ENCODE results near the gene FAM131C. TPM values are rescaled to one million over a fixed set of nuclear protein-coding genes. Genes with fewer than 3 reads are reported as not detected.
"Not testable (repeated sequence)": the region's sequence is repeated elsewhere in the genome, so short reads cannot be mapped to it uniquely, and the experiment has no call there.

Gene FAM131C
- polyA plus RNA-seq, 3 donors: not detected

- Mint-ChIP-seq H3K27ac (peak within 1 kb of the TSS in 3 of 7 donors; percentile 11 to 66 (median 62)), H3K4me1 (peaks cover 6% of the 10 kb centered on the region), H3K27me3 (ENCODE audit: low read depth in 3 of 3) (peaks cover 8 to 26% (median 21%) of the 10 kb centered on the region in 3 donors), H3K4me3 (peak within 1 kb of the TSS in 1 of 2 donors; percentile 33), H3K36me3 (no peaks in the 10 kb centered on the region), H3K9me3 (no peaks in the 10 kb centered on the region)
- H3K36me3 ChIP-seq (replicated peaks in 1 of 2; ENCODE audit: control insufficient read depth in 1 of 2, insufficient read depth in 2 of 2, low read length in 2 of 2): no peaks in the 10 kb centered on the region
- no peak within 1 kb of the TSS for H3K4me3 ChIP-seq (replicated peaks in 1 of 3; ENCODE audit: low read depth in 2 of 3, low read length in 3 of 3)
- TF ChIP-seq CTCF (IDR thresholded peaks at IDR 0.05): no peak
- intact Hi-C loops (cut with micrococcal nuclease): no loop called here
- H4K20me1 ChIP-seq (ENCODE audit: insufficient read depth, low read length): no peaks in the 10 kb centered on the region
- H3K27ac ChIP-seq (ENCODE audit: low read depth in 1 of 2, low read length in 2 of 2): no peak within 1 kb of the TSS
- 78% methylated on average over 5 of the region's 6 CpGs for WGBS (ENCODE audit: insufficient coverage)
- no peaks in the 10 kb centered on the region for H3K79me2 ChIP-seq (ENCODE audit: insufficient read depth, low read length)
- no peaks in the 10 kb centered on the region for H3K27me3 ChIP-seq (ENCODE audit: control insufficient read depth in 2 of 2, insufficient read depth in 2 of 2, low read length in 2 of 2)
- H3K4me1 ChIP-seq (ENCODE audit: control insufficient read depth in 1 of 2, insufficient read depth in 2 of 2, low read length in 2 of 2): peaks cover 0 to 9% of the 10 kb centered on the region in 2 donors
- no peak within 1 kb of the TSS for H3K9ac ChIP-seq (ENCODE audit: insufficient read depth, low read length, poor library complexity, severe bottlenecking)
- DNase-seq: no peak
- H3K9me3 ChIP-seq (replicated peaks in 1 of 2; ENCODE audit: control insufficient read depth in 1 of 2, insufficient read depth in 1 of 2, low read length in 2 of 2): no peaks in the 10 kb centered on the region
- H3K4me2 ChIP-seq (replicated peaks; ENCODE audit: extremely low read depth, low read length, poor library complexity, severe bottlenecking): no peak within 1 kb of the TSS
- H2AFZ ChIP-seq (ENCODE audit: insufficient read depth, low read depth, low read length, poor library complexity, severe bottlenecking): no peak within 1 kb of the TSS
These were observed 51.8 kb downstream of the FAM131C start, which contains the start of gene CLCNKA for GRCh38 chr1:16021681-16022080. Gene CLCNKA (plus strand): TSS chr1:16022036. CDS start chr1:16022620, 584 bp downstream.

DNA sequence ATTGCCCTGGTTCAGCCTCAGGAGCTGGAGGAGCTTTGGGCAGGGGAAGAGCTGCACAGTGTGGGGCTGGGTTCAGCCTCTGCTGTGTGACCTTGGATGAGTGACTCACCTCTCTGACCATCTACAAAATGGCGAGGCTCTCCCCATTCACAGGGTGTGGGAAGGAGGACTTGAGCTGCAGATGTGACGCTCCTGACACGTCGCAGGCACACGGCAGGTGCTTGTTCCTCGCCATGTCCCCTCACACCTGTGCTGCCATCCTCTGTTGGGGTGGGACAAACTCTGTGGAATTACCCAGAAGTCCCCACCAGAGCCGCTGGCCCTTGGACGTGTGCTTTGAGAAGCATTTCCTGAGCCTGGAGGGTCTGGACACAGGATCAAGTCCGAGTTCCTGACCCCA lies 52.6 kb downstream of the FAM131C start:
- intact Hi-C loops (cut with micrococcal nuclease); H3K79me2 ChIP-seq (ENCODE audit: insufficient read depth, low read length); H3K27ac Mint-ChIP-seq; H3K4me1 Mint-ChIP-seq; H3K4me1 ChIP-seq (ENCODE audit: control insufficient read depth in 1 of 2, insufficient read depth in 2 of 2, low read length in 2 of 2); H2AFZ ChIP-seq (ENCODE audit: insufficient read depth, low read depth, low read length, poor library complexity, severe bottlenecking); H3K9me3 ChIP-seq (replicated peaks in 1 of 2; ENCODE audit: control insufficient read depth in 1 of 2, insufficient read depth in 1 of 2, low read length in 2 of 2); H3K4me3 Mint-ChIP-seq; H3K4me3 ChIP-seq (replicated peaks in 1 of 3; ENCODE audit: low read depth in 2 of 3, low read length in 3 of 3); H3K36me3 Mint-ChIP-seq; H3K9ac ChIP-seq (ENCODE audit: insufficient read depth, low read length, poor library complexity, severe bottlenecking); H4K20me1 ChIP-seq (ENCODE audit: insufficient read depth, low read length); H3K27ac ChIP-seq (ENCODE audit: low read depth in 1 of 2, low read length in 2 of 2); H3K9me3 Mint-ChIP-seq; DNase-seq; H3K36me3 ChIP-seq (replicated peaks in 1 of 2; ENCODE audit: control insufficient read depth in 1 of 2, insufficient read depth in 2 of 2, low read length in 2 of 2); H3K27me3 ChIP-seq (ENCODE audit: control insufficient read depth in 2 of 2, insufficient read depth in 2 of 2, low read length in 2 of 2); H3K4me2 ChIP-seq (replicated peaks; ENCODE audit: extremely low read depth, low read length, poor library complexity, severe bottlenecking): not testable (repeated sequence)
- H3K27me3 Mint-ChIP-seq (ENCODE audit: low read depth in 3 of 3): peaks cover 6 to 25% (median 22%) of the 10 kb centered on the region in 3 donors
- WGBS (ENCODE audit: insufficient coverage): 100% methylated on average over 1 of the region's 9 CpGs

Measured in CD14-positive monocyte (primary cell).